Naive thymus-derived CD4-positive, alpha-beta T cell (primary cell): ENCODE data around the gene HJURP. TPM values are rescaled to one million over a fixed set of nuclear protein-coding genes. Genes with fewer than 3 reads are reported as not detected.

Source experiments
- ATAC-seq: fragments of 150-1000 bp; cut with Tn5 transposase; 2 replicates; pipeline ENCODE4 v1.10.0; 2021; ENCODE audit warnings: mild to moderate bottlenecking, moderate library complexity
- CTCF ChIA-PET: fragments of 350-600 bp; sonication (Branson Sonifier 250); formaldehyde crosslinking; loops from one replicate; lab custom pipeline; 2021; ENCODE audit warnings: antibody characterized with exemption; lab: Charles Lee
- POLR2A ChIA-PET: fragments of 350-600 bp; sonication (Branson Sonifier 250); formaldehyde crosslinking; loops from one replicate; lab custom pipeline; 2021; ENCODE audit warnings: antibody characterized with exemption, inconsistent platforms; lab: Charles Lee
- DNase-seq, 9 donors: peaks; one replicate each; pipeline versions ENCODE4 v3.0.0 to v3.0.0-alpha.2; 2020 to 2022; ENCODE audit warnings: mixed read lengths in 1 of 9
- H3K27ac ChIP-seq: one replicate; pipeline ENCODE4 v1.7.0; 2013; ENCODE audit warnings: mild to moderate bottlenecking, low read depth, low read length, moderate library complexity
- H3K27me3 ChIP-seq, 2 donors: one replicate each; pipeline ENCODE4 v1.7.0; 2013; ENCODE audit warnings: low read length in 2 of 2, mild to moderate bottlenecking in 2 of 2, moderate library complexity in 2 of 2; ENCODE audit not compliant: control insufficient read depth in 2 of 2, insufficient read depth in 2 of 2
- H3K36me3 ChIP-seq, 3 experiments: 1 replicate in 2 of 3; 2 replicates in 1 of 3; pipeline ENCODE4 v1.7.0; 2013; ENCODE audit warnings: low read length in 3 of 3, mild to moderate bottlenecking in 3 of 3, moderate library complexity in 1 of 3; ENCODE audit not compliant: insufficient read depth in 3 of 3, control insufficient read depth in 2 of 3
- H3K4me1 ChIP-seq, 2 donors: one replicate each; pipeline ENCODE4 v1.7.0; 2013; ENCODE audit warnings: low read length in 2 of 2, mild to moderate bottlenecking in 2 of 2, moderate library complexity in 1 of 2; ENCODE audit not compliant: control insufficient read depth in 2 of 2, insufficient read depth in 2 of 2
- H3K4me3 ChIP-seq: 2 replicates; pipeline ENCODE4 v1.7.0; 2013; ENCODE audit warnings: mild to moderate bottlenecking, low read length
- H3K9me3 ChIP-seq, 3 experiments: 1 replicate in 2 of 3; 2 replicates in 1 of 3; pipeline ENCODE4 v1.7.0; 2013; ENCODE audit warnings: low read length in 3 of 3; ENCODE audit not compliant: control insufficient read depth in 2 of 3
- H3K27ac Mint-ChIP-seq, 9 donors: one replicate each; pipeline ENCODE4 v1.8.0; 2020 to 2022; ENCODE audit warnings: mixed read lengths in 9 of 9, mild to moderate bottlenecking in 8 of 9, moderate library complexity in 5 of 9, inconsistent platforms in 2 of 9
- H3K27me3 Mint-ChIP-seq, 5 donors: one replicate each; pipeline ENCODE4 v1.8.0; 2021 to 2022; ENCODE audit warnings: mixed read lengths in 5 of 5, mild to moderate bottlenecking in 1 of 5
- H3K36me3 Mint-ChIP-seq, 5 donors: one replicate each; pipeline ENCODE4 v1.8.0; 2020 to 2022; ENCODE audit warnings: mixed read lengths in 5 of 5, mild to moderate bottlenecking in 3 of 5, inconsistent platforms in 1 of 5
- H3K4me1 Mint-ChIP-seq, 7 donors: one replicate each; pipeline ENCODE4 v1.8.0; 2020 to 2022; ENCODE audit warnings: mixed read lengths in 7 of 7, mild to moderate bottlenecking in 3 of 7, inconsistent platforms in 1 of 7
- H3K4me3 Mint-ChIP-seq, 10 donors: one replicate each; pipeline ENCODE4 v1.8.0; 2020 to 2022; ENCODE audit warnings: mild to moderate bottlenecking in 10 of 10, mixed read lengths in 10 of 10, moderate library complexity in 6 of 10, inconsistent platforms in 2 of 10
- H3K9me3 Mint-ChIP-seq, 11 donors: one replicate each; pipeline ENCODE4 v1.8.0; 2020 to 2022; ENCODE audit warnings: mixed read lengths in 11 of 11, mild to moderate bottlenecking in 4 of 11, inconsistent platforms in 1 of 11, moderate library complexity in 1 of 11
- intact Hi-C, 2 donors: fragments of 100-400 bp; cut with micrococcal nuclease; formaldehyde crosslinking; loops; one replicate each; pipeline ENCODE4 v1.15.1; 2023
- polyA plus RNA-seq, 2 donors: library from polyadenylated mRNA; unstranded; fragments of 300-500 nt; fragmentation: Illumina TruSeq; gene quantifications; one replicate each; pipeline ENCODE4 v1.2.3, GENCODE V29; 2021
- total RNA-seq, 6 experiments: library from RNA in 5 of 6; stranded (reverse) in 5 of 6; gene quantifications; 1 replicate in 5 of 6; 2 replicates in 1 of 6; pipeline ENCODE4 v1.2.3 and lab custom pipeline; 2021 to 2026

Gene HJURP
- total and polyA plus RNA-seq, 7 experiments from 2014 or later = 0.11 to 67.1 (median 0.34) TPM; not detected in 3

- Mint-ChIP-seq H3K4me1 (peaks cover 0 to 59% (median 0%) of the 10 kb centered on the region in 7 donors), H3K36me3 (peaks cover 0 to 59% (median 0%) of the 10 kb centered on the region in 5 donors), H3K9me3 (peaks cover 0 to 3% (median 0%) of the 10 kb centered on the region in 11 donors), H3K4me3 (no peak overlapping the region), H3K27ac (no peak overlapping the region), H3K27me3 (no peaks in the 10 kb centered on the region)
- ChIA-PET CTCF (no interaction called here), POLR2A (no interaction called here)
- intact Hi-C loops = no loop called here
- H3K4me1 ChIP-seq = peaks cover 0 to 3% of the 10 kb centered on the region in 2 donors
- no peaks in the 10 kb centered on the region for H3K27me3 ChIP-seq
- H3K27ac ChIP-seq = no peak overlapping the region
- no peaks in the 10 kb centered on the region for H3K9me3 ChIP-seq
- H3K4me3 ChIP-seq = no peak overlapping the region
- H3K36me3 ChIP-seq = no peaks in the 10 kb centered on the region
- DNase-seq = no peak
- no peak for ATAC-seq
Observed at GRCh38 chr2:233839447-233839820, 14.9 kb downstream of the HJURP start.

DNA sequence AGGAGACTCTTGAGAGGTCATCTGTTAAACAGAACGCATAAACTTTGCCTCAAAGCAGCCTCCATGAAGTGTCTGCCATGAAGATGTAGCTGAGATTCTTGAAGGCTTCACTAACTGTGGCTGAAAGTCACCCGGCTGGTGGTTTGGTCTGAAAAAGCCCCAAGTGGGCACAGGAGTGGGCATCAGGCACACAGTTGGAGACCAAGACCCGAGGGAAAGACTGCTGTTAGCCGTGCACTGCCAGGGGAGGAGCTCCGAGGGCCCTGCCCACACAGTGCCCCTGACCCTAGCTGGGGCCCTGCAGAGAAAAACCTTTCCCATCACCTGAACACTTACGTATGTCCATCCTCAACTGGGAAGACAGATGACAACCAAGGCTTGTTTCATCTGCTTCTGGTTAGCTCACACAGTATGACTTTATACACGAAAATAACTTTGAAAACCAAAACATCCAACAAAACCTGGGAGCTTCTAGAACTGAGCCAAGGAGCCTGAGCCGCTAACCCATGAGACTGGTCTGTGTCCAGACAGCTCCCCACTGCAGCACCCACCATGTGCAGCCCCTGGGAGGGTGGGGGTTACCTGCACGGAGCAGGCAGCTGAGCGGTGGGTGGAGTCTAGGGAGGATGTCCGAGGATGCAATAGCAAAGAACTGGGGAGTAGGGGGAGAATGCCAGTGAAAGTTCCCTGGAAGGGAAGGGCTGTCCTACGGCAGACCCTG is 15.4 kb downstream of the HJURP start:
- H3K27ac ChIP-seq = no peak overlapping the region
- Mint-ChIP-seq H3K27ac (peak overlapping the region in 1 of 9 donors; percentile 60), H3K27me3 (no peaks in the 10 kb centered on the region), H3K36me3 (peaks cover 0 to 55% (median 0%) of the 10 kb centered on the region in 5 donors), H3K4me1 (peaks cover 0 to 55% (median 0%) of the 10 kb centered on the region in 7 donors), H3K4me3 (no peak overlapping the region), H3K9me3 (peaks cover 0 to 3% (median 0%) of the 10 kb centered on the region in 11 donors)
- DNase-seq (no peak), ATAC-seq (no peak)
- H3K4me1 ChIP-seq = peaks cover 0 to 3% of the 10 kb centered on the region in 2 donors
- CTCF ChIA-PET = no interaction called here
- POLR2A ChIA-PET = no interaction called here
- intact Hi-C loops = no loop called here
- no peaks in the 10 kb centered on the region for H3K36me3 ChIP-seq
- no peaks in the 10 kb centered on the region for H3K27me3 ChIP-seq
- H3K4me3 ChIP-seq = no peak overlapping the region
- H3K9me3 ChIP-seq = no peaks in the 10 kb centered on the region

- CTCF ChIA-PET = no interaction called here
- H3K4me1 ChIP-seq = peaks cover 0 to 3% of the 10 kb centered on the region in 2 donors
- H3K27ac Mint-ChIP-seq = peak overlapping the region in 1 of 9 donors; percentile 60
- no peaks in the 10 kb centered on the region for H3K27me3 Mint-ChIP-seq
- H3K36me3 Mint-ChIP-seq = peaks cover 0 to 49% (median 0%) of the 10 kb centered on the region in 5 donors
- H3K4me1 Mint-ChIP-seq = peaks cover 0 to 52% (median 0%) of the 10 kb centered on the region in 7 donors
- POLR2A ChIA-PET = no interaction called here
- intact Hi-C loops = no loop called here
- no peaks in the 10 kb centered on the region for H3K27me3 ChIP-seq
- H3K27ac ChIP-seq = no peak overlapping the region
- peaks cover 0 to 3% (median 0%) of the 10 kb centered on the region in 11 donors for H3K9me3 Mint-ChIP-seq
- ATAC-seq (no peak), DNase-seq (no peak)
- H3K4me3 Mint-ChIP-seq = peak overlapping the region in 1 of 10 donors; percentile 35
- no peaks in the 10 kb centered on the region for H3K9me3 ChIP-seq
- H3K36me3 ChIP-seq = no peaks in the 10 kb centered on the region
- no peak overlapping the region for H3K4me3 ChIP-seq
Observed at GRCh38 chr2:233838251-233838650, 16.1 kb downstream of the HJURP start.

DNA sequence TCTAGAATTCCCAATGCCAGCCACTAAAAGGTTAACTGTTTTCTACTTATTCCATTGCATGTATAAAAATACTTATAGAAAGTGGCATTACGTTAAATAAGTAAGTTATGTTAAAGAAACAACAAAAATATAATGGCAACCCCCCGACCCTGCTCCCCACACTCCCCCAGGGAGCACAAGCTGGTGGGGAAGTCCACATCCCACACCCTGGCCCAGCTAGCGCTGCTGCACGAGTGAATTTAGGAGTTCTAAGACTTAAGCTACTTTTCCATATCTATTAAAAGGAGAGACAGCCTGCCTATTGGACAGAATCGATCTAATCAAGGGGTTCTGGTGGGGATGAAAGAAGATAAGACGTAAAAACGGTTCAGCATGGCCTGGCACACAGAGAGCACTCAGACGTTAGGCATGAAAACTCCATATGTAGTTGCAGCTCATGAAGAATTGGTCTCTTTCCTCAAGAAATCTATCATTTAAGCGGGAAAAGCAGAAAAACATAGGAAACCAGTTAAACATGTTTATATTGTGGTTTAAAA is 16.6 kb downstream of the HJURP start:
- Histone ChIP-seq H3K9me3 (no peaks in the 10 kb centered on the region), H3K27me3 (no peaks in the 10 kb centered on the region), H3K4me1 (peaks cover 0 to 3% of the 10 kb centered on the region in 2 donors), H3K27ac (no peak overlapping the region), H3K36me3 (no peaks in the 10 kb centered on the region), H3K4me3 (no peak overlapping the region)
- Mint-ChIP-seq H3K27ac (peak overlapping the region in 1 of 9 donors; percentile 60), H3K27me3 (no peaks in the 10 kb centered on the region), H3K9me3 (peaks cover 0 to 3% (median 0%) of the 10 kb centered on the region in 11 donors), H3K4me3 (no peak overlapping the region), H3K4me1 (peaks cover 0 to 51% (median 0%) of the 10 kb centered on the region in 7 donors), H3K36me3 (peaks cover 0 to 48% (median 0%) of the 10 kb centered on the region in 5 donors)
- POLR2A ChIA-PET = no interaction called here
- intact Hi-C loops = no loop called here
- no peak for DNase-seq
- CTCF ChIA-PET = no interaction called here
- ATAC-seq = no peak

- peaks cover 0 to 40% (median 0%) of the 10 kb centered on the region in 7 donors for H3K4me1 Mint-ChIP-seq
- peaks cover 0 to 3% of the 10 kb centered on the region in 2 donors for H3K4me1 ChIP-seq
- no peaks in the 10 kb centered on the region for H3K27me3 Mint-ChIP-seq
- H3K9me3 Mint-ChIP-seq = peaks cover 0 to 3% (median 0%) of the 10 kb centered on the region in 11 donors
- no peaks in the 10 kb centered on the region for H3K36me3 ChIP-seq
- ChIA-PET CTCF (no interaction called here), POLR2A (no interaction called here)
- intact Hi-C loops = no loop called here
- no peak overlapping the region for H3K4me3 Mint-ChIP-seq
- no peak overlapping the region for H3K27ac Mint-ChIP-seq
- no peaks in the 10 kb centered on the region for H3K9me3 ChIP-seq
- no peak overlapping the region for H3K27ac ChIP-seq
- DNase-seq = no peak
- H3K27me3 ChIP-seq = no peaks in the 10 kb centered on the region
- no peak overlapping the region for H3K4me3 ChIP-seq
- no peak for ATAC-seq
- H3K36me3 Mint-ChIP-seq = peaks cover 0 to 38% (median 0%) of the 10 kb centered on the region in 5 donors
Observed at GRCh38 chr2:233836359-233836758, 18.0 kb downstream of the HJURP start.

- Histone ChIP-seq H3K27ac (no peak overlapping the region), H3K4me1 (peaks cover 0 to 3% of the 10 kb centered on the region in 2 donors), H3K4me3 (no peak overlapping the region), H3K9me3 (no peaks in the 10 kb centered on the region), H3K27me3 (no peaks in the 10 kb centered on the region), H3K36me3 (no peaks in the 10 kb centered on the region)
- Mint-ChIP-seq H3K4me1 (peaks cover 0 to 34% (median 0%) of the 10 kb centered on the region in 7 donors), H3K36me3 (peaks cover 0 to 32% (median 0%) of the 10 kb centered on the region in 5 donors), H3K4me3 (no peak overlapping the region), H3K27me3 (no peaks in the 10 kb centered on the region), H3K27ac (peak overlapping the region in 1 of 9 donors; percentile 18), H3K9me3 (peaks cover 0 to 3% (median 0%) of the 10 kb centered on the region in 11 donors)
- CTCF ChIA-PET = no interaction called here
- intact Hi-C loops = no loop called here
- ATAC-seq (no peak), DNase-seq (no peak)
- POLR2A ChIA-PET = no interaction called here
Observed at GRCh38 chr2:233835230-233836186, 18.8 kb downstream of the HJURP start.
